H1 (cell line): ENCODE results near the gene STEAP3. TPM values are rescaled to one million over a fixed set of nuclear protein-coding genes. Genes with fewer than 3 reads are reported as not detected.
A peak's percentile ranks its signal among the peaks of the same experiment; 100 is the strongest.

Experiments used
- CTCF ChIA-PET: fragments of 300-600 bp; sonication (Branson Sonifier 250); formaldehyde crosslinking; loops from one replicate; lab custom pipeline; 2021; ENCODE audit not compliant: partially characterized antibody; lab: Charles Lee
- POLR2A ChIA-PET: fragments of 300-600 bp; sonication (Branson Sonifier 250); formaldehyde crosslinking; loops from one replicate; lab custom pipeline; 2021; ENCODE audit warnings: inconsistent platforms; ENCODE audit not compliant: partially characterized antibody; lab: Charles Lee
- DNase-seq, 2 experiments: peaks; one replicate each; pipeline versions ENCODE4 v3.0.0 to v3.0.0-alpha.2; 2010 to 2022; ENCODE audit warnings: low spot score in 2 of 2, low read depth in 1 of 2, mixed read lengths in 1 of 2
- FAIRE-seq: peaks from 2 replicates; lab custom pipeline; 2011; peaks lifted over from hg19 to GRCh38; lab: Jason Lieb, UNC
- H2AFZ ChIP-seq: 2 replicates; pipeline ENCODE4 v1.8.1; 2012; ENCODE audit warnings: low read length, inconsistent platforms
- H2AK5ac ChIP-seq: 2 replicates; pipeline ENCODE4 v1.6.1; 2013; ENCODE audit warnings: low read depth, low read length
- H2BK120ac ChIP-seq: replicated peaks from 2 replicates; pipeline ENCODE3; 2013; ENCODE audit warnings: low read depth, low read length, inconsistent platforms
- H2BK12ac ChIP-seq: 2 replicates; pipeline ENCODE4 v1.6.1; 2013; ENCODE audit warnings: low read depth, low read length
- H2BK15ac ChIP-seq: 2 replicates; pipeline ENCODE4 v1.6.1; 2013; ENCODE audit warnings: low read length
- H2BK20ac ChIP-seq: 2 replicates; pipeline ENCODE4 v1.6.1; 2013; ENCODE audit warnings: low read length
- H2BK5ac ChIP-seq: 2 replicates; pipeline ENCODE4 v1.6.1; 2013; ENCODE audit warnings: low read depth, low read length
- H3K14ac ChIP-seq: 2 replicates; pipeline ENCODE4 v1.6.1; 2013; ENCODE audit warnings: inconsistent platforms; ENCODE audit not compliant: insufficient read length
- H3K18ac ChIP-seq: 2 replicates; pipeline ENCODE4 v1.6.1; 2013; ENCODE audit warnings: low read length; ENCODE audit errors: extremely low read depth
- H3K23ac ChIP-seq: 2 replicates; pipeline ENCODE4 v1.6.1; 2013; ENCODE audit warnings: inconsistent platforms; ENCODE audit not compliant: insufficient read length
- H3K23me2 ChIP-seq: 2 replicates; pipeline ENCODE4 v1.6.1; 2013; ENCODE audit warnings: low read depth, low read length
- H3K27ac ChIP-seq: 2 replicates; pipeline ENCODE4 v1.6.1; 2011; ENCODE audit warnings: low read depth, low read length, inconsistent platforms
- H3K27me3 ChIP-seq, 4 experiments: replicated peaks in 1 of 4; 1 replicate in 1 of 4; 2 replicates in 3 of 4; pipeline versions ENCODE4 v1.6.1 to v1.8.1; 2011 to 2013; ENCODE audit warnings: low read length in 3 of 4, mild to moderate bottlenecking in 3 of 4, inconsistent platforms in 2 of 4, mixed read lengths in 2 of 4, moderate library complexity in 1 of 4; ENCODE audit not compliant: control insufficient read depth in 3 of 4, insufficient read depth in 3 of 4; ENCODE audit errors: extremely low read depth in 1 of 4
- H3K36me3 ChIP-seq, 4 experiments: 2 replicates each; pipeline versions ENCODE4 v1.6.1 to v1.8.1; 2011 to 2013; ENCODE audit warnings: mild to moderate bottlenecking in 4 of 4, low read length in 3 of 4, moderate library complexity in 2 of 4, control low read depth in 1 of 4, inconsistent platforms in 1 of 4; ENCODE audit not compliant: insufficient read depth in 4 of 4, control insufficient read depth in 2 of 4
- H3K4ac ChIP-seq: replicated peaks from 2 replicates; pipeline ENCODE3; 2013; ENCODE audit warnings: low read length, low read depth, mixed read lengths, inconsistent platforms; ENCODE audit not compliant: insufficient read length
- H3K4me1 ChIP-seq, 4 experiments: replicated peaks in 1 of 4; 1 replicate in 1 of 4; 2 replicates in 3 of 4; pipeline versions ENCODE4 v1.6.1 to v1.8.1; 2011 to 2013; ENCODE audit warnings: low read length in 3 of 4, inconsistent platforms in 2 of 4, mixed read lengths in 1 of 4; ENCODE audit not compliant: insufficient read depth in 4 of 4, control insufficient read depth in 3 of 4
- H3K4me2 ChIP-seq, 2 experiments: 2 replicates each; pipeline versions ENCODE4 v1.6.1 to v1.8.1; 2011 to 2013; ENCODE audit warnings: low read depth in 2 of 2, low read length in 2 of 2, control low read depth in 1 of 2, inconsistent platforms in 1 of 2, mild to moderate bottlenecking in 1 of 2; ENCODE audit not compliant: insufficient read depth in 1 of 2
- H3K4me3 ChIP-seq, 4 experiments: fragments of 200-600, 300-600 bp in 1 of 4; sonication (generic), shearing (Covaris generic), sonication (Bioruptor Twin) in 1 of 4; 2 replicates each; pipeline versions ENCODE4 v1.5.1 to v1.8.1; 2011 to 2016; ENCODE audit warnings: low read length in 4 of 4, low read depth in 3 of 4, control low read depth in 2 of 4, inconsistent platforms in 2 of 4, mild to moderate bottlenecking in 2 of 4, mixed read lengths in 1 of 4, moderate library complexity in 1 of 4; ENCODE audit not compliant: insufficient read depth in 2 of 4; ENCODE audit errors: extremely low read depth in 1 of 4
- H3K56ac ChIP-seq: replicated peaks from 2 replicates; pipeline ENCODE3; 2013; ENCODE audit warnings: low read depth, mild to moderate bottlenecking, mixed read lengths, low read length, inconsistent platforms; ENCODE audit not compliant: insufficient read length
- H3K79me1 ChIP-seq: 2 replicates; pipeline ENCODE4 v1.6.1; 2013; ENCODE audit warnings: low read depth, low read length, control low read depth
- H3K79me2 ChIP-seq, 2 experiments: 2 replicates each; pipeline versions ENCODE4 v1.6.1 to v1.8.1; 2012 to 2013; ENCODE audit warnings: low read length in 2 of 2, mild to moderate bottlenecking in 2 of 2, inconsistent platforms in 1 of 2; ENCODE audit not compliant: insufficient read depth in 2 of 2, control insufficient read depth in 1 of 2
- H3K9ac ChIP-seq, 4 experiments: replicated peaks in 1 of 4; 1 replicate in 1 of 4; 2 replicates in 3 of 4; pipeline versions ENCODE4 v1.6.1 to v1.8.1; 2011 to 2013; ENCODE audit warnings: low read depth in 3 of 4, low read length in 3 of 4, control low read depth in 2 of 4, mild to moderate bottlenecking in 2 of 4, moderate library complexity in 2 of 4, inconsistent platforms in 1 of 4; ENCODE audit errors: extremely low read depth in 1 of 4
- H3K9me3 ChIP-seq, 2 experiments: 2 replicates each; pipeline versions ENCODE4 v1.6.1 to v1.8.1; 2012 to 2013; ENCODE audit warnings: mild to moderate bottlenecking in 2 of 2, moderate library complexity in 2 of 2, control low read depth in 1 of 2, inconsistent platforms in 1 of 2, low read depth in 1 of 2, low read length in 1 of 2, mixed read lengths in 1 of 2; ENCODE audit not compliant: insufficient read depth in 2 of 2
- H4K20me1 ChIP-seq, 2 experiments: replicated peaks in 1 of 2; 2 replicates each; pipeline versions ENCODE3 to v1.8.1; 2011 to 2013; ENCODE audit warnings: inconsistent platforms in 2 of 2, low read length in 2 of 2, mild to moderate bottlenecking in 1 of 2; ENCODE audit not compliant: insufficient read depth in 2 of 2, control insufficient read depth in 1 of 2
- H4K5ac ChIP-seq: 2 replicates; pipeline ENCODE4 v1.6.1; 2013; ENCODE audit warnings: low read length, low read depth, mixed read lengths, inconsistent platforms; ENCODE audit not compliant: insufficient read length
- H4K8ac ChIP-seq: 2 replicates; pipeline ENCODE4 v1.8.0; 2013; ENCODE audit warnings: mild to moderate bottlenecking, moderate library complexity, low read length, inconsistent platforms; ENCODE audit not compliant: insufficient read depth; ENCODE audit errors: extremely low read depth
- H4K91ac ChIP-seq: replicated peaks from 2 replicates; pipeline ENCODE3; 2013; ENCODE audit warnings: low read length, mixed read lengths, inconsistent platforms; ENCODE audit not compliant: insufficient read length
- ATF2 ChIP-seq: IDR thresholded peaks from 2 replicates; pipeline ENCODE4 v1.6.1; 2012; ENCODE audit warnings: low read length, inconsistent platforms
- CBX5 ChIP-seq: fragments of 300-800, 300-1000 bp; sonication (generic); IDR thresholded peaks from 2 replicates; pipeline ENCODE4 v1.7.1; 2016; ENCODE audit warnings: antibody characterized with exemption, low read length, low read depth
- CHD1 ChIP-seq: IDR thresholded peaks from 2 replicates; pipeline ENCODE4 v1.6.1; 2012; ENCODE audit warnings: low read depth, low read length, improper control_type of control experiment
- HDAC2 ChIP-seq, 2 experiments: fragments of 300-600 bp in 1 of 2; sonication (generic) in 1 of 2; IDR thresholded peaks; 2 replicates each; pipeline ENCODE4 v1.6.1; 2011 to 2012; ENCODE audit warnings: low read depth in 2 of 2, low read length in 2 of 2, mild to moderate bottlenecking in 2 of 2, moderate library complexity in 2 of 2, borderline replicate concordance in 1 of 2, inconsistent platforms in 1 of 2
- JUND ChIP-seq: IDR thresholded peaks from 2 replicates; pipeline ENCODE4 v1.6.1; 2011; ENCODE audit warnings: mild to moderate bottlenecking, improper control_type of control experiment, low read length
- KDM1A ChIP-seq: fragments of 200-600, 300-600 bp; sonication (generic); IDR thresholded peaks from 2 replicates; pipeline ENCODE4 v1.7.1; 2016; ENCODE audit warnings: mild to moderate bottlenecking, low read length, borderline replicate concordance
- NRF1 ChIP-seq: IDR thresholded peaks from 2 replicates; pipeline ENCODE4 v1.6.1; 2011; ENCODE audit warnings: mild to moderate bottlenecking, low read depth, low read length, improper control_type of control experiment
- POLR2A ChIP-seq, 2 experiments: IDR thresholded peaks; 1 replicate in 1 of 2; 2 replicates in 1 of 2; pipeline ENCODE4 v1.6.1; 2011; ENCODE audit warnings: low read depth in 2 of 2, low read length in 2 of 2, mild to moderate bottlenecking in 2 of 2; ENCODE audit errors: control extremely low read depth in 1 of 2
- POLR2AphosphoS5 ChIP-seq: IDR thresholded peaks from 2 replicates; pipeline ENCODE4 v1.6.1; 2011; ENCODE audit warnings: low read depth, low read length
- POU5F1 ChIP-seq: IDR thresholded peaks from 2 replicates; pipeline ENCODE4 v1.6.1; 2011; ENCODE audit warnings: low read depth, mild to moderate bottlenecking, low read length, moderate library complexity
- RNF2 ChIP-seq: fragments of 200-900, 300-1000 bp; sonication (generic); IDR thresholded peaks from 2 replicates; pipeline ENCODE4 v1.7.1; 2016; ENCODE audit warnings: borderline replicate concordance, low read depth, mild to moderate bottlenecking, antibody characterized with exemption, low read length; ENCODE audit not compliant: poor library complexity, severe bottlenecking; ENCODE audit errors: missing control alignments
- SP1 ChIP-seq: IDR thresholded peaks from 2 replicates; pipeline ENCODE4 v1.6.1; 2011; ENCODE audit warnings: low read depth, low read length
- TEAD4 ChIP-seq: IDR thresholded peaks from 2 replicates; pipeline ENCODE4 v1.6.1; 2012; ENCODE audit warnings: low read depth, low read length, inconsistent platforms, mixed read lengths
- ZNF274 ChIP-seq: IDR thresholded peaks from 2 replicates; pipeline ENCODE4 v1.7.0; 2012; ENCODE audit warnings: low read length, borderline replicate concordance; ENCODE audit errors: extremely low read depth
- WGBS, 2 experiments: shearing (Covaris generic) in 1 of 2; methylation state at CpG; one replicate each; pipeline versions ENCODE4 v1.1.6 to v1.1.7; 2013 to 2015; ENCODE audit warnings: low lambda C conversion rate in 2 of 2, mixed read lengths in 2 of 2, inconsistent platforms in 1 of 2, low coverage in 1 of 2, missing lambda C conversion rate in 1 of 2; ENCODE audit not compliant: insufficient replicate concordance in 2 of 2, insufficient coverage in 1 of 2, insufficient read length in 1 of 2; ENCODE audit errors: extremely low coverage in 1 of 2, missing lambda C conversion rate in 1 of 2; 5-methylcytosine and 5-hydroxymethylcytosine counted together
- polyA plus RNA-seq, 7 experiments: library from polyadenylated mRNA; depleted of rRNA in 3 of 7; stranded (reverse) in 5 of 7; unstranded in 2 of 7; fragments of >200 nt in 5 of 7; fragments of 200-250 nt in 2 of 7; gene quantifications; 1 replicate in 5 of 7; 2 replicates in 1 of 7; 4 replicates in 1 of 7; pipeline versions ENCODE4 v1.2.1 to v1.2.3, GENCODE V29; 2011 to 2013; ENCODE audit warnings: missing spikeins in 2 of 7, mixed read lengths in 2 of 7
- total RNA-seq: library from RNA; stranded (reverse); fragmentation: NEBNext Ultra II Directional; extraction: Animal tissue kit (Norgen Biotek cat#: 25700); gene quantifications from 2 replicates; pipeline ENCODE4 v1.2.1, GENCODE V29; 2021

Gene STEAP3
- total and polyA plus RNA-seq, 2 of the 8 experiments (the other 6 are each of a cell fraction or from before 2014, with no cell fraction given): 21.7 to 27.9 TPM

- Histone ChIP-seq H2AK5ac (no peak overlapping the region), H3K23ac (no peak overlapping the region), H2BK15ac (no peak overlapping the region), H3K27ac (no peak overlapping the region), H2BK5ac (no peak overlapping the region), H3K9me3 (no peaks in the 10 kb centered on the region; a peak in 1 of 4 replicates), H3K4me3 (no peak overlapping the region), H3K4ac (no peak overlapping the region), H2AFZ (no peak overlapping the region), H2BK120ac (no peak overlapping the region), H3K23me2 (no peaks in the 10 kb centered on the region), H3K79me2 (no peaks in the 10 kb centered on the region), H3K79me1 (no peaks in the 10 kb centered on the region), H3K27me3 (no peaks in the 10 kb centered on the region), H4K91ac (no peak overlapping the region), H4K8ac (peak overlapping the region; percentile 28), H4K5ac (no peak overlapping the region), H3K14ac (no peak overlapping the region), H4K20me1 (no peaks in the 10 kb centered on the region), H2BK12ac (no peak overlapping the region), H3K9ac (no peak overlapping the region), H2BK20ac (no peak overlapping the region), H3K36me3 (no peaks in the 10 kb centered on the region), H3K56ac (no peak overlapping the region), H3K18ac (no peak overlapping the region), H3K4me1 (no peaks in the 10 kb centered on the region; a peak in 1 of 7 replicates), H3K4me2 (no peak overlapping the region)
- POLR2A ChIA-PET: no interaction called here
- CTCF ChIA-PET: interaction anchor here (0.7 to 1.6 kb wide), 3 partner anchors 71 to 150 kb away, joined by 3 to 4 read pairs (median 3); no protein-coding TSS in a partner anchor
- DNase-seq (no peak), FAIRE-seq (no peak)
- WGBS, 2 experiments: 83% methylated on average over 4 of the region's 4 CpGs; no CpG with 5 or more reads in 1 of the 2 experiments
- TF ChIP-seq SP1 (no peak), HDAC2 (IDR thresholded peaks at IDR 0.05; ENCODE audit: borderline replicate concordance in 1 of 2, low read depth in 2 of 2, low read length in 2 of 2) (no peak), JUND (no peak), NRF1 (no peak), POLR2AphosphoS5 (no peak), RNF2 (no peak), ZNF274 (no peak), CHD1 (no peak), POU5F1 (no peak), ATF2 (no peak), KDM1A (no peak), TEAD4 (no peak), CBX5 (no peak), POLR2A (IDR thresholded peaks at IDR 0.05; ENCODE audit: control extremely low read depth in 1 of 2, low read depth in 2 of 2, low read length in 2 of 2) (no peak)
These were observed 45.8 kb upstream of the STEAP3 start for GRCh38 chr2:119177838-119178190.
